GM19099 (cell line): Measurements from ENCODE around the gene OR52H1.

Source experiments
- POLR2A ChIP-seq: IDR thresholded peaks from 3 replicates; pipeline ENCODE4 v1.6.1; 2011; ENCODE audit warnings: low read depth; ENCODE audit not compliant: insufficient read length; ENCODE audit errors: extremely low read depth

Gene OR52H1

GRCh38 chr11:5505363-5506048 is 42.8 kb downstream of the OR52H1 start:
- TF ChIP-seq POLR2A = no peak

- TF ChIP-seq POLR2A = no peak
These were observed 43.9 kb downstream of the OR52H1 start for GRCh38 chr11:5504403-5504921.

DNA sequence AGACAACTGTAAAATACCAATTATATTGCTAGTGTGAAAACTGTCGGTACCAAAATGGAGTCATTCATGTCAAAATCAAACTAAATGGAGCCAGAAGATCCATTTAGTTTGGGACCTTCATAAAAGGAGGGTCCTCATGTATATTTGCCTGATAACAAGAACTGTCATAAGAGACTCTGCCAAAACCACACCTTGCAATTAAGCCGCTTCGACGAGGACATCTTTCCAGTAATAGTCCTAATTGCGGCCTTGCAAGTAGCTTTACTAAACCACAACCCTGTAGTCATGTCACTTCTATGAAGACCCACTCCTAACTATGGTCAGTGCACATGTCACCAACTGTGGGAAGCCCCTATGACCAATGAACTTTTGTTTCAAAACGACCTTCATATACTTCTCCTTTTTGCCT is 47.9 kb downstream of the OR52H1 start:
- TF ChIP-seq POLR2A = no peak

- no peak for TF ChIP-seq POLR2A
These were observed 48.7 kb downstream of the OR52H1 start for GRCh38 chr11:5499671-5500070.
